Loucy (cell line): Measurements from ENCODE around the gene SULT1C3.

Experiments
- H2AFZ ChIP-seq: fragments of 200-600 bp; sonication (generic); 2 replicates; pipeline ENCODE4 v1.6.0; 2016; ENCODE audit warnings: antibody characterized with exemption, mild to moderate bottlenecking, low read length, moderate library complexity
- H3F3A ChIP-seq: fragments of 200-600 bp; 2 replicates; pipeline ENCODE4 v1.6.0; 2016; ENCODE audit warnings: antibody characterized with exemption, low read depth, mild to moderate bottlenecking
- H3K27me3 ChIP-seq: fragments of 200-600 bp; sonication (generic); 2 replicates; pipeline ENCODE4 v1.6.1; 2014; ENCODE audit warnings: low read length, mild to moderate bottlenecking; ENCODE audit not compliant: insufficient read depth, poor library complexity, severe bottlenecking
- H3K36me3 ChIP-seq: fragments of 200-600 bp; sonication (generic); 2 replicates; pipeline ENCODE4 v1.6.1; 2016; ENCODE audit warnings: low read length; ENCODE audit not compliant: insufficient read depth
- H3K4me1 ChIP-seq: fragments of 200-600 bp; sonication (generic); 2 replicates; pipeline ENCODE4 v1.5.1; 2014; ENCODE audit warnings: low read length, mild to moderate bottlenecking; ENCODE audit not compliant: insufficient read depth, poor library complexity, severe bottlenecking
- H3K4me2 ChIP-seq: fragments of 200-600 bp; sonication (generic); 2 replicates; pipeline ENCODE4 v1.6.0; 2014; ENCODE audit warnings: antibody characterized with exemption, low read length, low read depth, mild to moderate bottlenecking; ENCODE audit not compliant: poor library complexity, severe bottlenecking
- H3K4me3 ChIP-seq: fragments of 200-600 bp; sonication (generic); 2 replicates; pipeline ENCODE4 v1.5.1; 2014; ENCODE audit warnings: low read length, mild to moderate bottlenecking, mixed read lengths; ENCODE audit not compliant: poor library complexity, severe bottlenecking
- H3K79me2 ChIP-seq: fragments of 200-600 bp; sonication (generic); 2 replicates; pipeline ENCODE4 v1.6.1; 2014; ENCODE audit warnings: low read length; ENCODE audit not compliant: insufficient read depth
- H3K9ac ChIP-seq: fragments of 200-600 bp; sonication (generic); 2 replicates; pipeline ENCODE4 v1.6.0; 2014; ENCODE audit warnings: mild to moderate bottlenecking, low read depth, low read length, moderate library complexity; ENCODE audit not compliant: poor library complexity, severe bottlenecking
- H3K9me2 ChIP-seq: fragments of 200-600 bp; sonication (generic); replicated peaks from 2 replicates; pipeline ENCODE4 v1.6.1; 2016; ENCODE audit warnings: low read depth, low read length, mixed read lengths
- H3K9me3 ChIP-seq: fragments of 200-600 bp; sonication (generic); 2 replicates; pipeline ENCODE4 v1.6.1; 2014; ENCODE audit warnings: mild to moderate bottlenecking, antibody characterized with exemption, low read length, low read depth; ENCODE audit not compliant: insufficient read depth
- H4K20me1 ChIP-seq: fragments of 200-600 bp; sonication (generic); 2 replicates; pipeline ENCODE4 v1.6.0; 2014; ENCODE audit warnings: antibody characterized with exemption, low read length, mild to moderate bottlenecking; ENCODE audit not compliant: insufficient read depth, poor library complexity, severe bottlenecking
- EZH2phosphoT487 ChIP-seq: fragments of 200-600 bp; IDR thresholded peaks from 2 replicates; pipeline ENCODE4 v1.6.1; 2018; ENCODE audit warnings: antibody characterized with exemption, mild to moderate bottlenecking, moderate library complexity, borderline replicate concordance
- TF ChIP-seq, protein P1 (sequence below): fragments of 200-600 bp; sonication (generic); conservative IDR thresholded peaks from 2 replicates; pipeline ENCODE4 v1.5.1; 2014; ENCODE audit warnings: mild to moderate bottlenecking, antibody characterized with exemption, low read length

The SULT1C3 gene

GRCh38 chr2:108222261-108222660 lies 17.5 kb upstream of the SULT1C3 start:
- H2AFZ ChIP-seq, result no peak overlapping the region
- H3K9ac ChIP-seq, result no peak overlapping the region
- no peaks in the 10 kb centered on the region for H3F3A ChIP-seq
- H3K27me3 ChIP-seq, result no peaks in the 10 kb centered on the region
- TF ChIP-seq, protein P1, sequence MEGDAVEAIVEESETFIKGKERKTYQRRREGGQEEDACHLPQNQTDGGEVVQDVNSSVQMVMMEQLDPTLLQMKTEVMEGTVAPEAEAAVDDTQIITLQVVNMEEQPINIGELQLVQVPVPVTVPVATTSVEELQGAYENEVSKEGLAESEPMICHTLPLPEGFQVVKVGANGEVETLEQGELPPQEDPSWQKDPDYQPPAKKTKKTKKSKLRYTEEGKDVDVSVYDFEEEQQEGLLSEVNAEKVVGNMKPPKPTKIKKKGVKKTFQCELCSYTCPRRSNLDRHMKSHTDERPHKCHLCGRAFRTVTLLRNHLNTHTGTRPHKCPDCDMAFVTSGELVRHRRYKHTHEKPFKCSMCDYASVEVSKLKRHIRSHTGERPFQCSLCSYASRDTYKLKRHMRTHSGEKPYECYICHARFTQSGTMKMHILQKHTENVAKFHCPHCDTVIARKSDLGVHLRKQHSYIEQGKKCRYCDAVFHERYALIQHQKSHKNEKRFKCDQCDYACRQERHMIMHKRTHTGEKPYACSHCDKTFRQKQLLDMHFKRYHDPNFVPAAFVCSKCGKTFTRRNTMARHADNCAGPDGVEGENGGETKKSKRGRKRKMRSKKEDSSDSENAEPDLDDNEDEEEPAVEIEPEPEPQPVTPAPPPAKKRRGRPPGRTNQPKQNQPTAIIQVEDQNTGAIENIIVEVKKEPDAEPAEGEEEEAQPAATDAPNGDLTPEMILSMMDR, result no peak
- no peak for TF ChIP-seq EZH2phosphoT487
- H3K79me2 ChIP-seq, result no peaks in the 10 kb centered on the region
- H4K20me1 ChIP-seq, result no peaks in the 10 kb centered on the region
- no peak overlapping the region for H3K4me3 ChIP-seq
- H3K9me2 ChIP-seq, result no peaks in the 10 kb centered on the region
- peaks cover 19% of the 10 kb centered on the region for H3K9me3 ChIP-seq
- H3K36me3 ChIP-seq, result no peaks in the 10 kb centered on the region
- no peak overlapping the region for H3K4me2 ChIP-seq
- H3K4me1 ChIP-seq, result peaks cover 5% of the 10 kb centered on the region

DNA sequence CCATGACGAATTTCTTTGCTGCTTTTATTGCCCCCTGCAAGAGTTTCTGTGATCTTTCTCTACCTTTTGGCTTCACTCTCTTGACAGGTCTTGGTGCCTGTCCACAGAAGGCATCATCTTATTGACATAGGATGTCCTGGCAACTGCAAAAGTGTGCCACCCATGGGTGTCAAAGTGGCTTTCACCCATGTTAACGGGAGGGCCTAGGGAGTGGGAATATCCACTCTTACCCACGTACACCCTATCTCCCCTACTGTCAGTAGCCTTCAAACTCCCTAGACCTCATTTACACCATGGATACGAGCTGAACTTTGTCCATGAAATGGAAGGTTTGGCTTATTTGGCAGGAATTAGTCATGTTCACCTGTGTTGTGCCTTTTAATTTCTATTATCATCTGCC lies 16.2 kb upstream of the SULT1C3 start:
- Histone ChIP-seq H3K9ac (no peak overlapping the region), H3K4me3 (no peak overlapping the region), H3F3A (no peaks in the 10 kb centered on the region), H3K4me2 (no peak overlapping the region), H2AFZ (no peak overlapping the region), H3K9me3 (peaks cover 19% of the 10 kb centered on the region), H3K79me2 (no peaks in the 10 kb centered on the region), H3K9me2 (no peaks in the 10 kb centered on the region), H3K36me3 (no peaks in the 10 kb centered on the region), H3K27me3 (no peaks in the 10 kb centered on the region), H3K4me1 (peaks cover 16% of the 10 kb centered on the region), H4K20me1 (no peaks in the 10 kb centered on the region)
- TF ChIP-seq EZH2phosphoT487, result no peak
- TF ChIP-seq, protein P1, result no peak

DNA sequence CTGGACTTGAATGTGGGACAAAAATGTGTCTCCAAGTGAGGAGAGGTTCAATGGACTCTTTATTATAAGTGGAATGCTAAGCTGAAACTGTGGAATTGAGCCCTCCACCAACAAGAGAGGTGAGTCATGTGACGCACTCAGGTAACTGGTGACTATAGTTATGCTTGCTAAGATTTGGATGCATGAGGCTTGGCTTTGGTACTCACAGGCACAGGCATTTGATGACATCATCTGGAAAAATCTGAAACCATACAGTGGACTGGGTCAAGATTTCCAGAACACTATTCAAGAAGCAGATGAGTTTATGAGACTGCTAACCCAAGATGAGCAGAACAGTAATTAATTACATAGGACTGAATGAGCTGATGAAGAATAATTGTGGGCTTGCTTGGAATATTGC lies 15.7 kb upstream of the SULT1C3 start:
- no peak overlapping the region for H3K4me3 ChIP-seq
- no peaks in the 10 kb centered on the region for H3F3A ChIP-seq
- TF ChIP-seq, protein P1, result no peak
- no peak for TF ChIP-seq EZH2phosphoT487

More for the DNA sequence above, 15.7 kb upstream of the SULT1C3 start:
- H3K4me2 ChIP-seq, result no peak overlapping the region
- no peaks in the 10 kb centered on the region for H3K79me2 ChIP-seq
- no peak overlapping the region for H3K9ac ChIP-seq
- H3K4me1 ChIP-seq, result peaks cover 19% of the 10 kb centered on the region
- H3K36me3 ChIP-seq, result no peaks in the 10 kb centered on the region
- H3K9me3 ChIP-seq, result peaks cover 19% of the 10 kb centered on the region
- no peaks in the 10 kb centered on the region for H3K9me2 ChIP-seq
- H3K27me3 ChIP-seq, result no peaks in the 10 kb centered on the region
- no peak overlapping the region for H2AFZ ChIP-seq
- H4K20me1 ChIP-seq, result no peaks in the 10 kb centered on the region
